GM18499 (cell line): ENCODE results near the gene CTAGE9.
"Not testable (repeated sequence)": the region's sequence is repeated elsewhere in the genome, so short reads cannot be mapped to it uniquely, and the experiment has no call there.

Experiments
- ATAC-seq: cut with Tn5 transposase; IDR thresholded peaks from one replicate; pipeline ENCODE4 v1.9.1; 2021; ENCODE audit warnings: moderate number of reproducible peaks; ENCODE audit not compliant: insufficient read depth, unreplicated experiment

The CTAGE9 gene

DNA sequence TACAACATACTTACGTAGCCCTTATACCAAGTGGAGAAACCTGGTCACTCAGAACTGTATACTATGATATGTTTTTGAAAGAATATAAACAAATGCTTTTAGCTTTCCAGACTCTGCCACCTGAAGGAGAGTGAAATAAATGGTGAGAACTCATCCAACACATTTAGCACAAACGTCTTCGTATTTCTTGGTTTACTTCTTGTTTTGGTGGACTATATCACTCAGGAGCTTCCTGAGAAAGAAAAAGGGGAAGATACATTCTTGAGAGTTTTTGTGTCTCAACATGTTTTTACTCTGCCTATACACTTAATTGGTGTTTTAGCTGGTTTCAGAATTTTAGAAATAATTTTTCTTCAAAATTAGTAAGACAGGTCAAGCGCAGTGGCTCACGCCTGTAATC, 19.4 kb upstream of the CTAGE9 start:
- no peak for ATAC-seq

DNA sequence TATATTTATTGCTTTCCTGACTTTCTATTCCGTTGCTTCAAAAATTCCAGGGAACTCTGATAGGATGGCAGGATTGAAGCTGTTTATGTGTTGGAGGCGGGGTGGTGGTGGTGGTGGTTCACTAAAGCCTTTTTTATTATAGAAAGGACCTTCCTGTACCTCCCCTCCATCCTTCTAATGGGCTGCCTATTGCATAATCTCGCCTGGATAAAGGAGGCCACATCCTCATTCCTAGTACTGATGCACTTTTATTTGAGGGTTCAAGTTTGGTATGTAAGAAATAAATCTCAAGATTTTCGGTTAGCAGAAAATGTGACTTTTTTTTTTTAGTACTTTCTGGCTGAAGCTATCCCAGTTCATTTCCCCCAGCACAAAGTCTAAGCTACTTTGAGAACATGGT, 18.7 kb upstream of the CTAGE9 start:
- no peak for ATAC-seq

DNA sequence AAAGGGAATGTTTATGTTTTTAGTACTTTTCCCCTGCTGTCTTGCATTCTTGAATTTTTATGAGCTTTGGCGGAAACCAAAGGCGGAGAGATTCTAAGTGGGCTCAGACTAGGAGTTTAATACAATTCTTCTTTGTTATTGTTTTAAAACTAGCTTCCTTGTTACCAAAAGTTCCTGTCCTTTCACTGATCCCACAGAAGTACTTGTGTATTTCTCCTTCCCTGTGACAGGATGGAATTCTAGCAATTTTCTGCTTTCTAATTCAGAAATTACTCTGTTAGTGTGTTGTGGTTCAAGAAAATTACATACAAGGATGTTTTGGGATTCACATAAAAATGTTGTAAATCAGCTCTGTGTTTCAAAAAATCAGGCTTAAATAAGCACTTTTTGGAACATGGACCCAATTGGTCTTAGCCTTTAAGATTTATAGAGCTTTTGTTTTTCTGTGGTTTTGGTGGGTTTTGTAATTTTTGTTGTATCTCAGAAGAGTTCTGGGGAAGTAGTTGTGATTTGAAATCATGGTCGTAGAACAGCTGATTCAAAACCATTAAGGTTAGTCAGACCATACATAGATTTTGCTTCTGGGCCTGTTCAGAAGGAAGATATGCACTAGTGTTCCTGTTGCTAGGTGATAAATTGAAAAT, 17.6 kb upstream of the CTAGE9 start:
- no peak for ATAC-seq

DNA sequence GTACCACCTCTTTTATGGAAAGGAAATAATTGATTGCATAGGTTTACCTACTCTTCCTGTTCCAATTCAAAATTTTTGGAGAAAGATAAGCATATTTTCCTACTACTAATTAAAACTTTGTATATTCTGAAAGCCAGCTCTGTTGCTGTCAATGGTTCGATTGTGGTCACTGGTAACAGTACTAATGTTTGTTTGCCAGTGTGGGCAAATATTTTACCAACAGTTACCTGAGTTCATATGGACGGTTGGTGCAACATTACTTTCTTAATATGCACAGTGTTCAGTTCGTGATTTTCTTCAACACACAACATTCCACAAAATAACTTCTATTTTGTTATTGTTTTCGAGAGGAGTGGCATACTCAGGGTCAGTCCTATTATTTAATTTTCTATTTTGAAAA, 17.1 kb upstream of the CTAGE9 start:
- ATAC-seq = no peak

DNA sequence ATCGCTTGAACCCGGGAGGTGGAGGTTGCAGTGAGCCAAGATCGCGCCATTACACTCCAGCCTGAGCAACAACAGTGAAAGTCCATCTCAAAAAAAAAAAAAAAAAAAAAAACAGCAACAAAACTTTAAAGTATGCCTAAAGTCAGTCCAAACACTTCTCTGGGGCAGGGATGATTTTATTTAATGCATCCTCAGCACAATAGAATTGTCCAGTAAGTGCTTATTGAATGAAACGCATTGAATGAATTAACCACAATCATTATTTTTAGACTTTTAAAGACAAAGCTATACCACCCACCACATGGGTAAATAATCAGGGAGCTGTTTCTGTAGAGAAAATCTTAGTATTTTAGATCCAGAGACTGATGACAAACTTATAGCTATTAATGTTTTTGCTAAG, 16.6 kb upstream of the CTAGE9 start:
- no peak for ATAC-seq

GRCh38 chr6:131724114-131724513, 13.3 kb upstream of the CTAGE9 start:
- no peak for ATAC-seq

GRCh38 chr6:131721161-131721560, 10.3 kb upstream of the CTAGE9 start:
- ATAC-seq = no peak

DNA sequence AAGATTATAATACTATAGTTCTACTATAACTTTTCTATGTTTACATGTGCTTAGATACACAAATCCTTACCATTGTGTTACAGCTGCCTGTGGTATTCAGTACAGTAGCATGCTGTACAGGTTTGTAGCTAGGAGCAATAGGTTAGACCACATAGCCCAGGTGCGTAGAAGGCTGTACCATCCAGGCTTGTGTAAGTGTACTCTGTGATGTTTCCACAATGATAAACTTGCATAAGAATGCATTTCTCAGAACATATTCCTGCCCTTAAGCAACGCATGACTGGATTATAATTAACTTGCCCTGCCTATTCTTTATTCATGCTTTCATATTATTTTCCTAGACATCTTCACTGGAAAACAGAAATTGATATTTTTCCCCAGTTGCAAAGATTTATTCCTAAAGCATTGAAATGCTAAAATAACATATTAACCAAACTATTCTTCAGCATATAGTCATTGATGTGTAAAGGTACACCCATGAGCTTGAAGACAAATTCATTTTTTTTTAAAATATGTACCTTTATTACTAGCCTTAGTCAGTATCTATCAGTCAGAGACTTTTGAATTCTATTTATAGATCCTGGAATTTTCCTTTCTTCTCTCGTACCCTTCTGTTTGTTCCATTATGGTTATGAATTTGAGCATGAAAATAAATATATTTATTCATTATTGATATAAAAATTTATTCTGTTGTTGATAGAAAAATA, 7.2 kb upstream of the CTAGE9 start:
- ATAC-seq = no peak

- ATAC-seq = not testable (repeated sequence)
These were observed 4.8 kb upstream of the CTAGE9 start for GRCh38 chr6:131715567-131715966.

- ATAC-seq = not testable (repeated sequence)
These were observed 6.9 kb downstream of the CTAGE9 start for GRCh38 chr6:131703905-131704304.

- not testable (repeated sequence) for ATAC-seq
These were observed 10.0 kb downstream of the CTAGE9 start for GRCh38 chr6:131700851-131701250.

DNA sequence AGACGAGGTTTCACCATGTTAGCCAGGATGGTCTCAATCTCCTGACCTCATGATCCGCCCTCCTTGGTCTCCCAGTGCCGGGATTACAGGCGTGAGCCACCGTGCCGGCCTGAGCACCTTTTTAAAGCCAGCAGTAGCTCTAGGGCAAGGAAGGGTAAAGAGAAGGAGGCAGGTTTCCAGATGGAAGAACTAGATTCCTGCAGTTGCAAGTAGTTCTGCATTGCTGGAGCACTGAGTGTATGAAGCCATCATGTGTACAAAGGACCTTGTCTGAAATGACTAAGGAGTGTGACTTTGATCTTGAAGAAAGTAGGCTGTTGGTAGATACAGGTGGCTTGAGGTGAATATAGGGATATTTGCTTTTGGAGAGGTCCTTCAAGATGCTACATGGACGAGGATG, 13.9 kb downstream of the CTAGE9 start:
- no peak for ATAC-seq

DNA sequence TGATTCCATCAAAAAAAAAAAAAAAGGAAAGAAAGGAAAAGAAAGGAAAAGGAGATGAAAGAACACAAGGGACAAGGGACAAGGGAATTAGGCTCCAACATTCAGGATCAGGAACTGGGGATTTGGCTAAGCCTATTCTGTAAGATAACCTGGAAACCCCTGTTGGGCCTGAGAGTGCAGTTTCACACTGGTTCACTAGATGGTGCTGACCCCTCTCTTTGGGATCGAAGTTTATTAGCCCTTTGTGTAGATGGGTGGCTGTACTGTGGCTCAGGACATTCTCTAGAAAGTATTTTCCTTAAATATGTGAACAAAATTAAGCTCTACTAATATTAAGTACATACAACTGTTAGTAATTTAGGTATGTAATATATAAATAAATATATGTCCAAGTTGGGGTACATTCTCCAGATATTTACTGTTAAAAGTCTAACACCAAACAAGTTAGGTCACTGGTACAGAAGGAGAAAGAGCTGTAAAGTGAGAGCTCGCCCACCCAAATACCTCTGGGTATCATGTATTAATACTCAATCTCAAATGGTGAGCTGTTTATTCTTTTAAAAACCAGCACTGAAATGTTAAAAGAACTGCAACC, 15.9 kb downstream of the CTAGE9 start:
- peak; percentile 69 for ATAC-seq

GRCh38 chr6:131693384-131693783, 17.4 kb downstream of the CTAGE9 start:
- no peak for ATAC-seq

DNA sequence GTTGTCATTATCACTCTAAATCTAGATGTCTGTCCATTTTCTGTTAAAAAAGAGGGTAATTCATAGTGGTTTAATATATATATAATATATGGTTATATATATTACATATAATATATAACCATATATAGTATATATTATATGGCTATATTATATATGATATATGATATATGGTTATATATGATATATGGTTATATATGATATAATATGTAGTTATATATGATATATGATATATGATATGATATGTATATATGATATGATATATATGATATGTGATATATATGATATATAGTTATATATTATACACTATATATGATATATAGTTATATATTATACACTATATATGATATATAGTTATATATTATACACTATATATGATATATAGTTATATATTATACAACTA, 18.2 kb downstream of the CTAGE9 start:
- no peak for ATAC-seq

GRCh38 chr6:131692031-131692430, 18.8 kb downstream of the CTAGE9 start:
- ATAC-seq = no peak

- peak; percentile 53 for ATAC-seq
These were observed 22.5 kb downstream of the CTAGE9 start for GRCh38 chr6:131688286-131688685.

DNA sequence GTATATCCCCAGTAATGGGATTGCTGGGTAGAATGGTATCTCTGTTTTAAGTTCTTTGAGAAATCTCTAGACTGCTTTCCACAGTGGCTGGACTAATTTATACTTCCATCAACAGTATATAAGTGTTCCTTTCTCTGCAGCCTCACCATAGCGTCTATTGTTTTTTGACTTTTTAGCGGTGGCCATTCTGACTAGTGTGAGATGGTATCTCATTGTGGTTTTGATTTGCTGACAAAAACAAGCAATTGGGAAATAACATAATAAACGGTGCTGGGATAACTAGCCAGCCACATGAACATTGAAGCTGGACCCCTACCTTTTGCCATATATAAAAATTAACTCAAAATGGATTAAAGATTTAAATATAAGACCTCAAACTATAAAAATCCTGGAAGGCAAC, 23.8 kb downstream of the CTAGE9 start:
- no peak for ATAC-seq

- peak; percentile 67 for ATAC-seq
These were observed 25.5 kb downstream of the CTAGE9 start for GRCh38 chr6:131685266-131685780.

GRCh38 chr6:131683479-131683878, 27.3 kb downstream of the CTAGE9 start:
- peak; percentile 61 for ATAC-seq

DNA sequence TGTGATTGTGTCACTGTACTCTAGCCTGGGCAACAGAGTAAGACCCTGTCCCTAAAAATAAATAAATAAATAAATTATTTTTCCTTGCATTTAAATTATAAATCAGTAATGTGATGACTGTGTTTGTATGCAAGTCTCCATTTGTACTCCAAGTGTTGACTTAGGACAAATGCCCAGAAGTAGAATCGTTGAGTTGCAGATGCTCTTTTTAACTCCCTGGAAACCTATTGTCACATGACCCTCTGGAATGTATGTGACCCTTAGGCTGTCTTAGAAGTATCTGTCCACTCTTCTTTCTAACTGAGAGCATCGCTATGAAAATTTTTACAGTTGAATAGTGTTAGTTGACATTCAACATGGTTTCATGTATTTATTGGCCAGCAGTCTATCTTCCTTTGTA, 28.4 kb downstream of the CTAGE9 start:
- no peak for ATAC-seq

DNA sequence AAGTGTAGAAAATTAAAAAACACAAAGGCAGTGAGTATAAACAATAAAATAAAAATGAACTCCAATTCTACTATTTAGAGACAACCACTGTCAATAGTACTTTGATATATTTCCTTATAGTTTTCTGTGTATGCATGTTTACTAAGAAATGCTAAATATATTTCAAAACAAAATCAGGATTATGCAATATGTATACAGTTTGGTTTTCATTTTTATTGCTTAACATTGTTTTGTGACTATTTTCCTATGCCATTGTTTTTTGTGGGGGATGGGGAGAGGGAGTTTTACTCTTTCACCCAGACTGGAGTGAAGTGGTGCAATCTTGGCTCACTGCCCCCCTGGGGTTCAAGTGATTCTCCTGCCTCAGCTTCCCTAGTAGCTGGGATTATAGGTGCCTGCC, 29.2 kb downstream of the CTAGE9 start:
- ATAC-seq = no peak
